Measurements from ENCODE around the gene KLF11.

- TF ChIP-seq PKNOX1 (IDR thresholded peaks at IDR 0.05), result no peak
- no peak for TF ChIP-seq TARDBP (IDR thresholded peaks at IDR 0.05)
- TF ChIP-seq ELF4 (IDR thresholded peaks at IDR 0.05), result no peak
- TF ChIP-seq FOXM1 (IDR thresholded peaks at IDR 0.05; ENCODE audit: borderline replicate concordance), result no peak
- no peak for TF ChIP-seq SP1 (IDR thresholded peaks at IDR 0.05)
- no peak for TF ChIP-seq FOXA1 (IDR thresholded peaks at IDR 0.05)
- TF ChIP-seq ARNT (IDR thresholded peaks at IDR 0.05), result no peak
- no peak for TF ChIP-seq ZNF384 (IDR thresholded peaks at IDR 0.05)
- no peak for TF ChIP-seq NFRKB (IDR thresholded peaks at IDR 0.05)
- TF ChIP-seq BHLHE40 (IDR thresholded peaks at IDR 0.05; ENCODE audit: borderline replicate concordance), result no peak
- no peak for TF ChIP-seq LEF1 (IDR thresholded peaks at IDR 0.05; ENCODE audit: borderline replicate concordance)
- TF ChIP-seq CTBP1 (IDR thresholded peaks at IDR 0.05; ENCODE audit: borderline replicate concordance), result no peak
Measured at GRCh38 chr2:10071595-10071994, 28.2 kb downstream of the KLF11 start.

Data from HEK293T (cell line).